Measurements from ENCODE around the gene SDE2. TPM values are rescaled to one million over a fixed set of nuclear protein-coding genes. Genes with fewer than 3 reads are reported as not detected.

Gene SDE2
- total and polyA plus RNA-seq, 2 of the 8 experiments (the other 6 are each of a cell fraction or from before 2014, with no cell fraction given), result 8.5 to 16.7 TPM

DNA sequence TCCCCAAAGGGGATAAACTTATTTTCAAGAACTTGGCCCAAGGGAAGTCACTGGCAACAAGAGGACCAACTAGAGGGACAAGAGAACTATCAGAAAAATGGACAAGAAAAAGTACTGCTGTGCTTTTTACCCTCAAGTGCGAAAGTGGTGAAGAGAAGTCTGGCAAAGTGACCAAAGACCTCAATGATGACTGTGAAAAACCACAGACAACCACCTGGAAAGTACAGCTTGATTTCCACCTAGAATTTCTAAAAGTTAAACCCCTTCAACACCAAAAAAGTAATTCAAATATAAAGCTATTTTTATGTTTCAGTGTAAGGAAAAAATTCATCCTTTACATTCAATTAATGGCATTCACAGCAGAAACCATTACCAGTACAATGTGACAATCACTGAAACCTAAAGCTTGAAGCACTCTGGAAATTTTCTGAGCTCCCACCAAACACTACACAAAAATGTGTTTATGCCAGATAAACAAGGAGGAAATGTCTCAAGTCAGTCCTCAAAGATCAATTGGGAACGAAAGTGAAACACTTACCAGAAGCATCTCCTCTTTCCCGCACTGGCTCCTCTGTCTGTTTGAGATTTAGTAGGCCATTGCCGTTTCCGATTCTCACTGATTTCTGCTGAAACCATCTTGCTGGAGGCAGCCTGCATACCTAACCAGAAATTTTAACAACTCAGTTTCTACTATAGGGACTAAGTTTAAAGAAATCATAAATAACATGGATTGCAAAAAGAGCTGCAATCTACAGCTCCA lies 8.3 kb downstream of the SDE2 start:
- H4K20me1 ChIP-seq (replicated peaks in 1 of 2; ENCODE audit: control insufficient read depth in 1 of 2, insufficient read depth in 2 of 2, low read length in 2 of 2), result peaks cover 0 to 7% of the 10 kb centered on the region in 2 experiments
- no peak for TF ChIP-seq TAF1 (IDR thresholded peaks at IDR 0.05; ENCODE audit: low read depth, low read length)
- no peak for TF ChIP-seq CEBPB (IDR thresholded peaks at IDR 0.05; ENCODE audit: low read depth, low read length)
- no peak for TF ChIP-seq TEAD4 (IDR thresholded peaks at IDR 0.05; ENCODE audit: low read depth, low read length)
- no peak for TF ChIP-seq CBX5 (IDR thresholded peaks at IDR 0.05; ENCODE audit: low read depth, low read length)
- no peak for TF ChIP-seq SP4 (IDR thresholded peaks at IDR 0.05; ENCODE audit: low read length)
- no peak for TF ChIP-seq JUN (IDR thresholded peaks at IDR 0.05; ENCODE audit: low read depth, low read length)
- TF ChIP-seq EZH2 (IDR thresholded peaks at IDR 0.05; ENCODE audit: low read depth, low read length, severe bottlenecking), result no peak
- no peak for TF ChIP-seq SIRT6 (IDR thresholded peaks at IDR 0.05; ENCODE audit: low read length)
- TF ChIP-seq BCL11A (IDR thresholded peaks at IDR 0.05; ENCODE audit: low read depth in 2 of 2, low read length in 2 of 2), result no peak
- TF ChIP-seq PHF8 (conservative IDR thresholded peaks at IDR 0.05; ENCODE audit: low read depth, low read length), result no peak
- TF ChIP-seq HDAC2 (IDR thresholded peaks at IDR 0.05; ENCODE audit: borderline replicate concordance in 1 of 2, low read depth in 2 of 2, low read length in 2 of 2), result no peak
- TF ChIP-seq NANOG (IDR thresholded peaks at IDR 0.05; ENCODE audit: insufficient read depth, low read depth, low read length, poor library complexity, severe bottlenecking), result no peak

More for the DNA sequence above, 8.3 kb downstream of the SDE2 start:
- ChIA-PET POLR2A (ENCODE audit: partially characterized antibody) (interaction anchor here (1.0 kb wide), 1 partner anchor 9 kb away, joined by 4 read pairs; the partner anchor contains the start of gene SDE2), CTCF (ENCODE audit: partially characterized antibody) (interaction anchor here (1.1 to 2.6 kb wide), 4 partner anchors 10 to 516 kb away, joined by 3 to 7 read pairs (median 4); no protein-coding TSS in a partner anchor)
- H3K56ac ChIP-seq (replicated peaks; ENCODE audit: insufficient read length, low read depth, low read length), result no peak overlapping the region
- no peaks in the 10 kb centered on the region for H3K27me3 ChIP-seq (replicated peaks in 1 of 4; ENCODE audit: control insufficient read depth in 3 of 4, extremely low read depth in 1 of 4, insufficient read depth in 3 of 4, low read length in 3 of 4)
- H2BK120ac ChIP-seq (replicated peaks; ENCODE audit: low read depth, low read length), result no peak overlapping the region
- H3K36me3 ChIP-seq (ENCODE audit: control insufficient read depth in 2 of 4, insufficient read depth in 4 of 4, low read length in 3 of 4), result peaks cover 14 to 70% (median 45%) of the 10 kb centered on the region in 4 experiments
- no peak overlapping the region for H4K8ac ChIP-seq (ENCODE audit: extremely low read depth, insufficient read depth, low read length)
- no peaks in the 10 kb centered on the region for H3K9me3 ChIP-seq (ENCODE audit: insufficient read depth in 2 of 2, low read depth in 1 of 2, low read length in 1 of 2)
- H2BK20ac ChIP-seq (ENCODE audit: low read length), result no peak overlapping the region
- H3K14ac ChIP-seq (ENCODE audit: insufficient read length), result no peak overlapping the region
- DNase-seq (ENCODE audit: low read depth in 1 of 2, low spot score in 2 of 2) (no peak), FAIRE-seq (no peak)
- H2AFZ ChIP-seq (ENCODE audit: low read length), result no peak overlapping the region
- no peak overlapping the region for H4K5ac ChIP-seq (ENCODE audit: insufficient read length, low read depth, low read length)
- no peak overlapping the region for H3K4me2 ChIP-seq (ENCODE audit: insufficient read depth in 1 of 2, low read depth in 2 of 2, low read length in 2 of 2)
- H3K4ac ChIP-seq (replicated peaks; ENCODE audit: insufficient read length, low read depth, low read length), result no peak overlapping the region
- H2BK12ac ChIP-seq (ENCODE audit: low read depth, low read length), result no peak overlapping the region
- no peak overlapping the region for H2BK15ac ChIP-seq (ENCODE audit: low read length)
- no peak overlapping the region for H3K23ac ChIP-seq (ENCODE audit: insufficient read length)
- no peaks in the 10 kb centered on the region for H3K23me2 ChIP-seq (ENCODE audit: low read depth, low read length)
- H3K9ac ChIP-seq (replicated peaks in 1 of 4; ENCODE audit: extremely low read depth in 1 of 4, low read depth in 3 of 4, low read length in 3 of 4), result no peak overlapping the region
- no peak overlapping the region for H3K27ac ChIP-seq (ENCODE audit: low read depth, low read length)
- no peak overlapping the region for H2AK5ac ChIP-seq (ENCODE audit: low read depth, low read length)
- H4K91ac ChIP-seq (replicated peaks; ENCODE audit: insufficient read length, low read length), result no peak overlapping the region
- H3K4me1 ChIP-seq (replicated peaks in 1 of 4; ENCODE audit: control insufficient read depth in 3 of 4, insufficient read depth in 4 of 4, low read length in 3 of 4), result no peaks in the 10 kb centered on the region
- no peak overlapping the region for H2BK5ac ChIP-seq (ENCODE audit: low read depth, low read length)
- H3K79me1 ChIP-seq (ENCODE audit: low read depth, low read length), result peaks cover under 1% of the 10 kb centered on the region; the same call in 1 of the 2 replicates
- WGBS, 2 experiments (ENCODE audit: extremely low coverage in 1 of 2, insufficient coverage in 1 of 2, insufficient read length in 1 of 2, insufficient replicate concordance in 2 of 2, low coverage in 1 of 2, low lambda C conversion rate in 2 of 2, missing lambda C conversion rate in 1 of 2), result 97% methylated on average over 5 of the region's 5 CpGs; no CpG with 5 or more reads in 1 of the 2 experiments
- H3K4me3 ChIP-seq (ENCODE audit: extremely low read depth in 1 of 4, insufficient read depth in 2 of 4, low read depth in 3 of 4, low read length in 4 of 4), result no peak overlapping the region
- H3K18ac ChIP-seq (ENCODE audit: extremely low read depth, low read length), result no peak overlapping the region
- H3K79me2 ChIP-seq (ENCODE audit: control insufficient read depth in 1 of 2, insufficient read depth in 2 of 2, low read length in 2 of 2), result peaks cover 5 to 23% of the 10 kb centered on the region in 2 experiments

Measured in H1 (cell line).